HepG2 (cell line): ENCODE measurements around the gene RTN3. TPM values are rescaled to one million over a fixed set of nuclear protein-coding genes. Genes with fewer than 3 reads are reported as not detected.

Experiments
- ATAC-seq: fragments of 200-7000 bp; cut with Tn5 transposase; 3 replicates; pipeline ENCODE4 v1.9.1; 2020; ENCODE audit warnings: mild to moderate bottlenecking, moderate library complexity
- BruUV-seq: library from RNA; stranded (reverse); fragments of 400-500 nt; replicated peaks from 2 replicates; lab custom pipeline; 2021; lab: Mats Ljungman, UMichigan
- CTCF ChIA-PET: fragments of 300-600 bp; formaldehyde crosslinking; extraction: SDS; loops from one replicate; lab custom pipeline; 2021; ENCODE audit warnings: low total read pairs, inconsistent platforms, low intra/inter-chr PET ratio; lab: Yijun Ruan, JAX
- POLR2A ChIA-PET: fragments of 350-600 bp; sonication (Branson Sonifier 250); formaldehyde crosslinking; loops from one replicate; lab custom pipeline; 2020; ENCODE audit warnings: antibody characterized with exemption, inconsistent platforms; lab: Yijun Ruan, JAX
- DNase-seq: peaks from one replicate; pipeline ENCODE4 v3.0.0-alpha.2; 2015; ENCODE audit warnings: low spot score
- FAIRE-seq: peaks from 3 replicates; lab custom pipeline; 2011; peaks lifted over from hg19 to GRCh38; lab: Jason Lieb, UNC
- H2AFZ ChIP-seq: one replicate; pipeline ENCODE4 v1.6.1; 2011; ENCODE audit warnings: low read length, inconsistent platforms
- H3K27ac ChIP-seq: fragments of 300-600 bp; 3 replicates; pipeline ENCODE4 v1.8.0; 2011; ENCODE audit warnings: mixed run types, mild to moderate bottlenecking, mixed read lengths, low read length, inconsistent platforms; ENCODE audit not compliant: insufficient read depth; ENCODE audit errors: extremely low read length
- H3K27me3 ChIP-seq, 2 experiments: fragments of 200-600 bp in 1 of 2; 2 replicates in 1 of 2; 3 replicates in 1 of 2; pipeline versions ENCODE4 v1.6.0 to v1.8.0; 2011; ENCODE audit warnings: low read length in 2 of 2, mild to moderate bottlenecking in 2 of 2, moderate library complexity in 2 of 2, inconsistent platforms in 1 of 2; ENCODE audit not compliant: insufficient read depth in 2 of 2, control insufficient read depth in 1 of 2
- H3K36me3 ChIP-seq, 2 experiments: fragments of 200-600 bp in 1 of 2; replicated peaks in 1 of 2; 2 replicates in 1 of 2; 3 replicates in 1 of 2; pipeline versions ENCODE4 v1.5.1 to v1.8.0; 2011; ENCODE audit warnings: low read length in 2 of 2, inconsistent platforms in 1 of 2; ENCODE audit not compliant: insufficient read depth in 2 of 2, control insufficient read depth in 1 of 2
- H3K4me1 ChIP-seq: 2 replicates; pipeline ENCODE4 v1.5.1; 2012; ENCODE audit warnings: low read length, inconsistent platforms; ENCODE audit not compliant: insufficient read depth
- H3K4me2 ChIP-seq: 2 replicates; pipeline ENCODE4 v1.6.0; 2011; ENCODE audit warnings: low read depth, low read length, inconsistent platforms
- H3K4me3 ChIP-seq, 3 experiments: fragments of 200-600 bp in 1 of 3; sonication (generic), shearing (Covaris generic) in 1 of 3; replicated peaks in 1 of 3; 2 replicates each; pipeline ENCODE4 v1.5.1; 2011 to 2016; ENCODE audit warnings: low read length in 3 of 3, inconsistent platforms in 2 of 3, low read depth in 2 of 3, mild to moderate bottlenecking in 2 of 3, control low read depth in 1 of 3, mixed read lengths in 1 of 3; ENCODE audit not compliant: insufficient read depth in 1 of 3
- H3K79me2 ChIP-seq: one replicate; pipeline ENCODE4 v1.6.1; 2011; ENCODE audit warnings: low read length, inconsistent platforms; ENCODE audit not compliant: insufficient read depth
- H3K9ac ChIP-seq: 2 replicates; pipeline ENCODE4 v1.6.0; 2011; ENCODE audit warnings: mild to moderate bottlenecking, low read depth, low read length, inconsistent platforms; ENCODE audit not compliant: insufficient read depth
- H3K9me3 ChIP-seq: 2 replicates; pipeline ENCODE4 v1.5.1; 2012; ENCODE audit warnings: mild to moderate bottlenecking, low read length
- H4K20me1 ChIP-seq: 2 replicates; pipeline ENCODE4 v1.6.0; 2011; ENCODE audit warnings: inconsistent platforms, mild to moderate bottlenecking, low read length, moderate library complexity; ENCODE audit not compliant: insufficient read depth
- LCORL ChIP-seq, 2 experiments: fragments of 450-650 bp in 1 of 2; sonication (generic) in 1 of 2; formaldehyde crosslinking in 1 of 2; IDR thresholded peaks; 2 replicates each; pipeline versions ENCODE4 v1.5.0 to v1.6.1; 2017 to 2020; ENCODE audit warnings: antibody characterized with exemption in 1 of 2, missing genetic modification reagents in 1 of 2
- NFE2L2 ChIP-seq: fragments of 150-350 bp; IDR thresholded peaks from 2 replicates; pipeline ENCODE4 v1.6.1; 2014; ENCODE audit warnings: low read length
- NFYC ChIP-seq: IDR thresholded peaks from 2 replicates; pipeline ENCODE4 v1.6.1; 2016; ENCODE audit warnings: missing genetic modification reagents, missing compliant biosample characterization
- NRL ChIP-seq: sonication (generic); formaldehyde crosslinking; IDR thresholded peaks from 2 replicates; pipeline ENCODE4 v1.5.0; 2020; ENCODE audit warnings: missing genetic modification reagents, mild to moderate bottlenecking, moderate library complexity, borderline replicate concordance
- RAD51 ChIP-seq: fragments of 450-650 bp; IDR thresholded peaks from 2 replicates; pipeline ENCODE4 v1.6.1; 2016; ENCODE audit warnings: borderline replicate concordance
- SOX13 ChIP-seq, 3 experiments: fragments of 450-650 bp in 1 of 3; sonication (generic) in 1 of 3; formaldehyde crosslinking in 1 of 3; IDR thresholded peaks in 2 of 3; conservative IDR thresholded peaks in 1 of 3; 2 replicates each; pipeline versions ENCODE4 v1.5.0 to v1.6.1; 2016 to 2020; ENCODE audit warnings: antibody characterized with exemption in 1 of 3, mild to moderate bottlenecking in 1 of 3, missing compliant biosample characterization in 1 of 3, missing genetic modification reagents in 1 of 3, moderate library complexity in 1 of 3
- TCF7L2 ChIP-seq: IDR thresholded peaks from 2 replicates; pipeline ENCODE4 v1.6.1; 2011; ENCODE audit warnings: mild to moderate bottlenecking, low read depth, low read length, moderate library complexity
- ZBTB8A ChIP-seq: sonication (generic); formaldehyde crosslinking; IDR thresholded peaks from 2 replicates; pipeline ENCODE4 v1.4.0; 2020; ENCODE audit warnings: mild to moderate bottlenecking, low read depth, missing genetic modification reagents, borderline replicate concordance
- ZNF138 ChIP-seq: sonication (generic); formaldehyde crosslinking; IDR thresholded peaks from 2 replicates; pipeline ENCODE4 v1.5.0; 2020; ENCODE audit warnings: mild to moderate bottlenecking, low read depth, missing genetic modification reagents
- ZNF337 ChIP-seq: sonication (generic); formaldehyde crosslinking; IDR thresholded peaks from 2 replicates; pipeline ENCODE4 v1.5.1; 2020; ENCODE audit warnings: missing genetic modification reagents, low read depth, mild to moderate bottlenecking, borderline replicate concordance
- ZNF781 ChIP-seq: sonication (generic); formaldehyde crosslinking; IDR thresholded peaks from 2 replicates; pipeline ENCODE4 v1.5.1; 2020; ENCODE audit warnings: borderline replicate concordance, mild to moderate bottlenecking, missing genetic modification reagents; ENCODE audit errors: not compliant biosample characterization
- WGBS: methylation state at CpG from one replicate; pipeline ENCODE4 v1.1.6; 2017; ENCODE audit warnings: low lambda C conversion rate; 5-methylcytosine and 5-hydroxymethylcytosine counted together
- in situ Hi-C: cut with HindIII; loops from 2 replicates; pipeline ENCODE4 v1.10.0; 2017; ENCODE audit warnings: low pct_unique_long_range_greater_than_20kb; ENCODE audit not compliant: extremely low pct_ligation_motif_present
- intact Hi-C: fragments of 100-400 bp; cut with micrococcal nuclease; formaldehyde crosslinking; loops from one replicate; pipeline ENCODE4 v1.10.0; 2022; ENCODE audit not compliant: unreplicated experiment
- polyA plus RNA-seq, 8 experiments: library from polyadenylated mRNA; depleted of rRNA in 3 of 8; stranded (reverse) in 7 of 8; unstranded in 1 of 8; fragments of >200 nt; fragmentation: Illumina TruSeq in 4 of 8; extraction: Trizol in 4 of 8; gene quantifications; 2 replicates each; pipeline versions ENCODE4 v1.2.1 to v1.2.3, GENCODE V29; 2011 to 2016; ENCODE audit warnings: low read depth in 4 of 8, missing spikeins in 1 of 8, mixed read lengths in 1 of 8; ENCODE audit not compliant: insufficient read depth in 1 of 8
- total RNA-seq, 5 experiments: library from RNA; depleted of rRNA; stranded (reverse); fragments of >200 nt; fragmentation: Illumina TruSeq; extraction: Trizol; gene quantifications; 2 replicates each; pipeline ENCODE4 v1.2.3, GENCODE V29; 2016; ENCODE audit warnings: low read depth in 1 of 5
- TF ChIP-seq, protein P1 (sequence below): sonication (generic); formaldehyde crosslinking; IDR thresholded peaks from 2 replicates; pipeline ENCODE4 v1.8.0; 2022; ENCODE audit warnings: mild to moderate bottlenecking, missing genetic modification reagents, borderline replicate concordance
- TF ChIP-seq, protein P2 (sequence below): sonication (generic); formaldehyde crosslinking; IDR thresholded peaks from 2 replicates; pipeline ENCODE4 v1.4.0; 2020; ENCODE audit warnings: mild to moderate bottlenecking, missing genetic modification reagents

RTN3 gene
- total and polyA plus RNA-seq, 2 of the 13 experiments (the other 11 are each of a cell fraction or from before 2014, with no cell fraction given) = 32.2 to 41.1 TPM

DNA sequence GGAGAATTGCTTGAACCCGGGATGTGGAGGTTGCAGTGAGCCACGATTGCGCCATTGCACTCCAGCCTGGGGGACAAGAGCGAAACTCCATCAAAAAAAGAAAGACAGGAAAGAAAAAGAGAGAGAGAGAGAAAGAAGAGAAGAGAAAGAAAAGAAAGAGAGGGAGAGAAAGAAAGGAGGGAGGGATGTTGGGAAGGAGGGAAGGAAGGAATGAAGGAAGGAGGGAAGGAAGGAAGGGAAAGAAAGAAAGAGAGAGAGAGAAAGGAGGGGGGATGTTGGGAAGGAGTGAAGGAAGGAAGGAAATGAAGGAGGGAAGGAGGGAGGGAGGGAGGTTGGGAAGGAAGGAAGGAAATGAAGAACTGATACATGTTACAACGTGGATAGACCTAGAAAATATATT lies 119.6 kb downstream of the RTN3 start (continued):
- no peak for TF ChIP-seq SOX13 (IDR thresholded peaks at IDR 0.05)
- TF ChIP-seq SOX13 (CRISPR knock-in tag; conservative IDR thresholded peaks at IDR 0.05 in 1 of 2, IDR thresholded peaks at IDR 0.05 in 1 of 2) = no peak
- TF ChIP-seq, protein P1, sequence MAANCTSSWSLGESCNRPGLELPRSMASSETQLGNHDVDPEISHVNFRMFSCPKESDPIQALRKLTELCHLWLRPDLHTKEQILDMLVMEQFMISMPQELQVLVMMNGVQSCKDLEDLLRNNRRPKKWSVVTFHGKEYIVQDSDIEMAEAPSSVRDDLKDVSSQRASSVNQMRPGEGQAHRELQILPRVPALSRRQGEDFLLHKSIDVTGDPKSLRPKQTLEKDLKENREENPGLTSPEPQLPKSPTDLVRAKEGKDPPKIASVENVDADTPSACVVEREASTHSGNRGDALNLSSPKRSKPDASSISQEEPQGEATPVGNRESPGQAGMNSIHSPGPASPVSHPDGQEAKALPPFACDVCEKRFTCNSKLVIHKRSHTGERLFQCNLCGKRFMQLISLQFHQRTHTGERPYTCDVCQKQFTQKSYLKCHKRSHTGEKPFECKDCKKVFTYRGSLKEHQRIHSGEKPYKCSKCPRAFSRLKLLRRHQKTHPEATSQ (CRISPR knock-in tag) = no peak
- no peak for TF ChIP-seq ZNF138 (CRISPR knock-in tag)
- no peak for TF ChIP-seq NFYC (CRISPR knock-in tag)
- TF ChIP-seq RAD51 = no peak
- no peak for TF ChIP-seq ZBTB8A (CRISPR knock-in tag)

DNA sequence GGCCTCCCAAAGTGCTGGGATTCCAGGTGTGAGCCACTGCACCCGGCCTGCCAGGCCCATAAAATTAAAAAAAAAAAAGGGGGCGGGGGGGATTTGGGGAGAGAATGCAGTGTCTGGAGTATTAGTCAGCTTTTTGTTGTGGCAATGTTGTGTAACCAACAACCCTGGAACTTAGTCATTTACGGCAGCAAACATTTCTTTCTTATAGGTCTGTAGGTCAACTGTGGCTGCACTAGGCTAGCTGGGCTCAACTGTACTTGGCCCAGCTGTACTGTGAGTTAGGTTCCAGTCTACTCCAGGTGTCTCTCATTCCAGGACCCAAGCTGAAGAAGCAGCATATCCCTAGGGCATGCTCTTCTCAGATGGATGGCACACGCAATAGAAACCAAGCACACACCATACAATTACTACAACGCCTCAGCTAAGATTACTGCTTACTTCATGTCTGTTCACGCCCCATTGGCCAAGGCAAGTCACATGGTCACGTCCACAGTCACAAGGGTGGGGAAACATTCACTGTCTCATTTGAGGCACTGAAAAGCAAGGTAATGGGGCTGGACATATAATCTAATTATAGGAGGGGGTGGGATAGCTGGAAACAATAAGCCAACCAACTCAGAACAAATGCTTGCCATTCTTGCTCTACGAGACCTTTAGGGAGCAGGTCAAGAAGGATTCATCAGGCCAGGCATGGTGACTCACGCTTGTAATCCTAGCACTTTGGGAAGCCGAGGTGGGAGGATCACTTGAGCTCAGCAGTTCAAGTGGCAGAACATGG lies 121.5 kb downstream of the RTN3 start:
- Histone ChIP-seq H4K20me1 (no peaks in the 10 kb centered on the region), H3K4me2 (no peak overlapping the region), H3K36me3 (no peaks in the 10 kb centered on the region), H3K4me1 (peaks cover 7% of the 10 kb centered on the region), H3K4me3 (no peak overlapping the region), H3K79me2 (no peaks in the 10 kb centered on the region), H3K27ac (no peak overlapping the region), H3K27me3 (no peaks in the 10 kb centered on the region), H3K9ac (no peak overlapping the region), H3K9me3 (no peaks in the 10 kb centered on the region), H2AFZ (no peak overlapping the region)
- DNase-seq = no peak
- CTCF ChIA-PET = no interaction called here
- POLR2A ChIA-PET = interaction anchor here (0.5 to 1.2 kb wide), 2 partner anchors 35 to 114 kb away, joined by 3 read pairs; partner anchors contain the start of genes RCOR2 and ZFTA
- intact Hi-C loops (no loop called here), in situ Hi-C loops (no loop called here)
- 85% methylated on average over 10 of the region's 10 CpGs for WGBS
- no peak for ATAC-seq
- FAIRE-seq = no peak
- no TSS peak for BruUV-seq
- TF ChIP-seq LCORL (IDR thresholded peaks at IDR 0.05) = no peak
- TF ChIP-seq LCORL (CRISPR knock-in tag; IDR thresholded peaks at IDR 0.05) = no peak
- peak; percentile 35; the same call in 1 of the 2 replicates for TF ChIP-seq NFYC (CRISPR knock-in tag)
- no peak for TF ChIP-seq NRL (CRISPR knock-in tag)
- TF ChIP-seq ZNF781 (CRISPR knock-in tag) = no peak
- TF ChIP-seq NFE2L2 = no peak
- TF ChIP-seq, protein P2, sequence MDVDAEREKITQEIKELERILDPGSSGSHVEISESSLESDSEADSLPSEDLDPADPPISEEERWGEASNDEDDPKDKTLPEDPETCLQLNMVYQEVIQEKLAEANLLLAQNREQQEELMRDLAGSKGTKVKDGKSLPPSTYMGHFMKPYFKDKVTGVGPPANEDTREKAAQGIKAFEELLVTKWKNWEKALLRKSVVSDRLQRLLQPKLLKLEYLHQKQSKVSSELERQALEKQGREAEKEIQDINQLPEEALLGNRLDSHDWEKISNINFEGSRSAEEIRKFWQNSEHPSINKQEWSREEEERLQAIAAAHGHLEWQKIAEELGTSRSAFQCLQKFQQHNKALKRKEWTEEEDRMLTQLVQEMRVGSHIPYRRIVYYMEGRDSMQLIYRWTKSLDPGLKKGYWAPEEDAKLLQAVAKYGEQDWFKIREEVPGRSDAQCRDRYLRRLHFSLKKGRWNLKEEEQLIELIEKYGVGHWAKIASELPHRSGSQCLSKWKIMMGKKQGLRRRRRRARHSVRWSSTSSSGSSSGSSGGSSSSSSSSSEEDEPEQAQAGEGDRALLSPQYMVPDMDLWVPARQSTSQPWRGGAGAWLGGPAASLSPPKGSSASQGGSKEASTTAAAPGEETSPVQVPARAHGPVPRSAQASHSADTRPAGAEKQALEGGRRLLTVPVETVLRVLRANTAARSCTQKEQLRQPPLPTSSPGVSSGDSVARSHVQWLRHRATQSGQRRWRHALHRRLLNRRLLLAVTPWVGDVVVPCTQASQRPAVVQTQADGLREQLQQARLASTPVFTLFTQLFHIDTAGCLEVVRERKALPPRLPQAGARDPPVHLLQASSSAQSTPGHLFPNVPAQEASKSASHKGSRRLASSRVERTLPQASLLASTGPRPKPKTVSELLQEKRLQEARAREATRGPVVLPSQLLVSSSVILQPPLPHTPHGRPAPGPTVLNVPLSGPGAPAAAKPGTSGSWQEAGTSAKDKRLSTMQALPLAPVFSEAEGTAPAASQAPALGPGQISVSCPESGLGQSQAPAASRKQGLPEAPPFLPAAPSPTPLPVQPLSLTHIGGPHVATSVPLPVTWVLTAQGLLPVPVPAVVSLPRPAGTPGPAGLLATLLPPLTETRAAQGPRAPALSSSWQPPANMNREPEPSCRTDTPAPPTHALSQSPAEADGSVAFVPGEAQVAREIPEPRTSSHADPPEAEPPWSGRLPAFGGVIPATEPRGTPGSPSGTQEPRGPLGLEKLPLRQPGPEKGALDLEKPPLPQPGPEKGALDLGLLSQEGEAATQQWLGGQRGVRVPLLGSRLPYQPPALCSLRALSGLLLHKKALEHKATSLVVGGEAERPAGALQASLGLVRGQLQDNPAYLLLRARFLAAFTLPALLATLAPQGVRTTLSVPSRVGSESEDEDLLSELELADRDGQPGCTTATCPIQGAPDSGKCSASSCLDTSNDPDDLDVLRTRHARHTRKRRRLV = no peak
- no peak for TF ChIP-seq ZNF337
- TF ChIP-seq TCF7L2 = no peak
